GM23338 (cell line): ENCODE data around the gene ACY1.

Experiments used
- CREB1 ChIP-seq: fragments of 250-450 bp; sonication (Bioruptor Pico); IDR thresholded peaks from 2 replicates; pipeline ENCODE4 v1.5.0; 2020; ENCODE audit warnings: low read depth, mild to moderate bottlenecking, moderate library complexity
- CTCF ChIP-seq, 2 experiments: fragments of 200-600 bp in 1 of 2; sonication (generic) in 1 of 2; conservative IDR thresholded peaks; 2 replicates each; pipeline versions ENCODE4 v1.5.1 to v1.6.1; 2016 to 2017; ENCODE audit warnings: antibody characterized with exemption in 2 of 2, low read depth in 2 of 2, mild to moderate bottlenecking in 2 of 2, moderate library complexity in 1 of 2
- EZH2 ChIP-seq: fragments of 200-600 bp; sonication (generic); IDR thresholded peaks from one replicate; pipeline ENCODE4 v1.8.0; 2017; ENCODE audit warnings: antibody characterized with exemption, mild to moderate bottlenecking, low read depth; ENCODE audit not compliant: unreplicated experiment
- JUNB ChIP-seq: IDR thresholded peaks from one replicate; pipeline ENCODE4 v1.6.1; 2016; ENCODE audit warnings: antibody characterized with exemption; ENCODE audit not compliant: unreplicated experiment
- NANOG ChIP-seq: IDR thresholded peaks from 2 replicates; pipeline ENCODE4 v1.6.1; 2016; ENCODE audit warnings: antibody characterized with exemption, borderline replicate concordance
- POLR2AphosphoS5 ChIP-seq: IDR thresholded peaks from 2 replicates; pipeline ENCODE4 v1.6.1; 2016; ENCODE audit warnings: antibody characterized with exemption, low read depth

- TF ChIP-seq CTCF (conservative IDR thresholded peaks at IDR 0.05; ENCODE audit: low read depth in 2 of 2) (no peak), POLR2AphosphoS5 (no peak), JUNB (no peak), NANOG (no peak), CREB1 (CRISPR knock-in tag) (no peak), EZH2 (no peak)
These were observed 54.9 kb downstream of the ACY1 start for GRCh38 chr3:52038227-52038626.
